NOMO-1 treated with DMSO at 0.1 percent for 48 hours (cell line): Measurements from ENCODE around the gene CDC14A.
A peak's percentile ranks its signal among the peaks of the same experiment; 100 is the strongest.

ENCODE experiments used
- DNase-seq: peaks from one replicate; lab custom pipeline; 2025; ENCODE audit not compliant: unreplicated experiment; lab: John Stamatoyannopoulos, UW

The CDC14A gene

GRCh38 chr1:100481303-100481702 is 129.0 kb downstream of the CDC14A start:
- DNase-seq, result no peak

- DNase-seq, result no peak
Measured at GRCh38 chr1:100482167-100482566, 129.9 kb downstream of the CDC14A start.

DNA sequence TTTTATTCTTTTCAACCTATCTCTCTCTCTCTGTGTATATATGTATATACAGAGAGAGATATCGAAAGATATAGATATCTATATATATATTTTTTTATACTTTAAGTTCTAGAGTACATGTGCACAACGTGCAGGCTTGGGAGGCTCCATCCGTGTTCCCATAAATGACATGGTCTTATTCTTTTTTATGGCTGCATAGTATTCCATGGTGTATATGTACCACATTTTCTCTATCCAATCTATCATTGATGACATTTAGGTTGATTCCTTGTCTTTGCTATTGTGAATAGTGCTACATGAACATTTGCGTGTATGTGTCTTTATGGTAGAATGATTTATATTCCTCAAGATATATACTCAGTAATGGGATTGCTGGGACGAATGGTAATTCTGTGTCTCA is 130.4 kb downstream of the CDC14A start:
- DNase-seq, result no peak

DNA sequence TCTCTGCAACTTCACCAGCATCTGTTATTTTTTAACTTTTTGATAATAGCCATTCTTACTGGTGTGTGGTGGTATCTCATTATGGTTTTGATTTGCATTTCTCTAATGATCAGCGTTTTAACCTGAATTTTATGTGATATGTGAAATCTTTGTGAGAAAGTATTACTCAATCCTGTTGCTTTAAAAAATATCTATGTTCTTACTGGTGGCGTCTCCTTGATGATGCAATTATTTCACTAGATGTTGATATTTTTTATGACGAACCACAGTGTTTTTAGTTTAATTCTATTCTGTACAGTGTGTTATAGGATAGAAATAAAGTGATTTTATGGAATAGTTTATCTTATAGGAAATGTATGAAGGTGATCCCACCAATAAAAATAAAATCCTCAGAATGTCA is 130.9 kb downstream of the CDC14A start:
- DNase-seq, result peak; percentile 37

- DNase-seq, result no peak
Measured at GRCh38 chr1:100485855-100486258, 133.6 kb downstream of the CDC14A start.

DNA sequence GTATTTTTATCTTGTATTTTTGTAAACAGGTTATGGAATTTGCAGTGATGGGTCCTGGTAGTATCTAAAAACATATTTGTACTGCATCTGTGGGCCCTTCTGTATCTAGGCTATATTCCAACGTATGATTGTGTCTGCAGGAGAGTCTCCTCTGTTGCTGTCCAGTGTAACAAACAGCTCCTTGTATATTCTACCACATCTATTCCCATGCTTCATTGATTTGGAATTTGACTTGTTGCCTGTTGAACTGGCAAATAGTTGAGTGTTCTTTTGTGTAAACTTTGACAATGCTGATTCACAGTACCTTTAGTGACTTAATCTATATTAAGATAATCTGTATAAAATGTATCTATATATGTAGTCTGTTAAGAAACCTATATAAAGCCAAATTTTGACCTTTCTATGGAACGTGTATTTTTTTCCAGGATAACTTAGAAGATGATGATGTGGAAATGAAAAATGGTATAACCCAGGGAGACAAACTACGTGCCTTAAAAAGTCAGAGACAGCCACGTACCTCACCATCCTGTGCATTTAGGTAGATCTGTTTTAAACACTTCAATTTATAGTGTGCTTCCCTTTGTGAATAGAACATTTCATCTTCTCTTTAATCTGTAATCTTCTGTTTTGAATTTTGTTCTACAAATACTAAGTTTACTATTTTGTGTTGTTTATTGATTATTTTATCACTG is 142.2 kb downstream of the CDC14A start:
- DNase-seq, result no peak

DNA sequence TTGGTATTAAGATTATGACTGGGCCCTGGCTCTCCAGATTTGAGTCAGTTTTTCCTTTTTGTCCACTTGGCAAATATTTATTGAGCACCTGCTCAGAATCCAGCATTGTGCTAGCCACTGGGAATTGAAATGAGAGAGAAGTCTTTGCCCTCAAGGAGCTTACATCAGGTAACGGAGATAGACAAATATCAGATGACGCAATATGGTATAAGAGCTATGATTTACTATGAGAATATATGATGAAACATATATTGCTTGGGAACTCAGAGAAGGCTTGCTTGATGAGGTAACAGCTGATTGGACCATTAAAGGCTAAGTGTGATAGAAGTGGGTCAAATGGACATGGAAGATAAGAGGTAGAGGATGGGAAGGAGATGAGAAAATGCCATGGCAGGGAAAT is 144.6 kb downstream of the CDC14A start:
- DNase-seq, result no peak

- no peak for DNase-seq
Measured at GRCh38 chr1:100497796-100498195, 145.5 kb downstream of the CDC14A start.

- DNase-seq, result no peak
Measured at GRCh38 chr1:100499194-100499811, 147.0 kb downstream of the CDC14A start.

- DNase-seq, result no peak
Measured at GRCh38 chr1:100502052-100502792, 149.9 kb downstream of the CDC14A start.

- no peak for DNase-seq
Measured at GRCh38 chr1:100506217-100506616, 153.9 kb downstream of the CDC14A start.

GRCh38 chr1:100510451-100510850 is 158.1 kb downstream of the CDC14A start:
- peak; percentile 41 for DNase-seq

GRCh38 chr1:100511058-100511457 is 158.8 kb downstream of the CDC14A start:
- peak; percentile 54 for DNase-seq

- DNase-seq, result no peak
Measured at GRCh38 chr1:100511773-100512172, 159.5 kb downstream of the CDC14A start.

DNA sequence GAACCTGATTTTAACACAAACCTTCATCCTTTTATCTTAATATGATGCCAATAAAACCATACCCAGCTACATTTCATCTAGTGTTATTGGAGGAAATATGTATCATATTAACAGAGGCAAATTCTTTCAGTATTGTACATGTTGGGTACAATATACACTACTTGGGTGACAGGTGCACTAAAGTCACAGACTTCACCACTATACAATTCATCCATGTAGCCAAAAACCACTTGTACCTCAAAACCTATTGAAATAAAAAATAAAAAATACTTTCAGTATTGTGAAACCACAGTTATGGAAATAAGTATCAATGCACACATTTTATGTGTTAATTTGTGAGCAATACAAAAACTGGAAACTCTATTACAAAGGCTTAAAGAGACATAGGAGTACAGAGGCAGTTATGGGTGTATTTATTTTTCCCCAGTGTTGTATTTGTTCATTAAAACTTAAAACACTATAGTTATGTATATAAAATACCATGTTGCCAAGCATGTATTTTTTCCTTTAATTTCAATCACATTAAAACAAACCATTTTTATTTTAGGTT is 160.6 kb downstream of the CDC14A start:
- DNase-seq, result no peak

- DNase-seq, result peak; percentile 82
Measured at GRCh38 chr1:100516857-100517256, 164.6 kb downstream of the CDC14A start.

DNA sequence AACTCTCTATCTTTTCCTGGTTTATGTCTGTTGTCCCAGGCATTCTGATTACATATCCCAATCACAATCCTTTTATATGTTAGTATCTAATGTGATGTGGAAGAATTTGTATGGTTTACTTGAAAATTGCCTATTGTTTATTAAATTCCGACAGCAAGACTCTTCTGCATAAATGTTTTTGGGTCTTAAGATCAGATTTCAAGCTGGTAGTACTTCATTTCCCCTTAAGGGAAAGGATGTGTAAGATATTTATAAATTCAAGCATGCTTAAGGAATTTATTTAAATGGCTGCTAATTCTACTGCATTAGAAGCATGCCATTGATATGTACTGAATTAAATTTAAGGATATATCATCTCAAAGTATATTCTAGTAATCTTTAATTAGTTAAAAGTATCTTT is 165.2 kb downstream of the CDC14A start:
- no peak for DNase-seq

- DNase-seq, result no peak
Measured at GRCh38 chr1:100518023-100518422, 165.7 kb downstream of the CDC14A start.

DNA sequence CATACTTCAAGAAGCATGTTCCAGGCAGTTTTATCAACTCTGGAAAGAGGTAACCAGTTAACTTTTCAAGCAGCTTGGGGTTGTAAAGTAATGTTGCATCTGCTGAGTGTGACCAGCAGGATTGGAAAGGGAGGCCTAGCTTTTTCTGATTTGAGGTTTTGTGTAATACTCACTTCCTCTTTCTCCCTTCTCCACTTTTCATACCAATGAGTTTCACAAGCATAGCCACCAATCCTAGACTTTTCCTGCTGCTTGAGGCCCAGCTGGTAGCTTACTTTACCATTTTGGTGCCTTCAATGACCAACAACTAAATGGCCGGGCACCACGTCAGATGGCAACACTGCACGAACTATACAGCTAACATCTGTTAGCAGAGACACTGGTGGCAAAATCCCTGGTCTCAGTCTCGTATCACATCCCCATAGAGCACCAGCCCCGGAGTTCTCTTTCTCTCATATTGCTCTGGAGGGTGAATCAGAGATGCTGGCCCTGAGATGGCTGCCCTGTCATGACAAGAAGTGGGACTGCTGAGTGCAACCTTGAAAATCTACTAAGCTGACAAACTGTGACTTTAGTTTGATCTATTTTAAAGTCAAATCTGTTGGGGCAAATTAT is 170.8 kb downstream of the CDC14A start:
- DNase-seq, result peak; percentile 93

- no peak for DNase-seq
Measured at GRCh38 chr1:100524355-100524754, 172.0 kb downstream of the CDC14A start.

DNA sequence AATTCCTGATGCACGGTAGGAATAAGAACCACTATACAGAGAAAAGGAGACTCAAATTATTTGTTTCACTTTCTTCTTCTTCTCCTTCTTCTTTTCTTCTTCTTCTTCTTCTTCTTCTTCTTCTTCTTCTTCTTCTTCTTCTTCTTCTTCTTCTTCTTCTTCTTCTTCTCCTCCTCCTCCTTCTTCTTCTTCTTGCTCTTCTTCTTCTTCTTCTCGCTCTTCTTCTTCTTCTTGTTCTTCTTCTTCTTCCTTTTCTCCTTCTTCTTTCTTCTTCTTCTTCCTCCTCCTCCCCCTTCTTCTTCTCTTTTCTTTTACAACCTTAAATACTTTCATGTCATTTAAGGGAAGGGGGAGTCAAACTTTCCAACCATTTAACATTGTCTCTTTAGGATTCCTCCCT is 174.6 kb downstream of the CDC14A start:
- DNase-seq, result no peak
